Thyroid gland (tissue), 4 donors: Measurements from ENCODE around the gene CHST12.

Experiments used
- CTCF ChIP-seq, 6 experiments: fragments of 200-600 bp in 3 of 6; fragments of 450-650 bp in 3 of 6; sonication (generic) in 3 of 6; IDR thresholded peaks; one replicate each; pipeline ENCODE4 v1.5.1; 2016 to 2019; ENCODE audit warnings: antibody characterized with exemption in 6 of 6, mild to moderate bottlenecking in 2 of 6, inconsistent platforms in 1 of 6, moderate library complexity in 1 of 6
- POLR2A ChIP-seq, 2 donors: fragments of 450-650 bp; IDR thresholded peaks; one replicate each; pipeline ENCODE4 v1.6.1; 2017; ENCODE audit warnings: antibody characterized with exemption in 2 of 2, mild to moderate bottlenecking in 2 of 2, moderate library complexity in 1 of 2

GRCh38 chr7:2495418-2496299, 92.2 kb downstream of the CHST12 start:
- TF ChIP-seq POLR2A (IDR thresholded peaks at IDR 0.05) (no peak), CTCF (IDR thresholded peaks at IDR 0.05) (no peak)
